Uterus (tissue), 4 donors: ENCODE data around the gene LAMA1. TPM values are rescaled to one million over a fixed set of nuclear protein-coding genes. Genes with fewer than 3 reads are reported as not detected.

ENCODE experiments used
- DNase-seq, 2 donors: peaks; one replicate each; pipeline ENCODE4 v3.0.0-alpha.2; 2019 to 2020
- H3K27ac ChIP-seq, 2 donors: fragments of 200-600 bp; sonication (generic); 1 replicate in 1 of 2; 2 replicates in 1 of 2; pipeline ENCODE4 v1.5.1; 2016 to 2018
- H3K27me3 ChIP-seq, 2 donors: fragments of 200-600 bp; sonication (generic); one replicate each; pipeline ENCODE4 v1.5.1; 2018 to 2019; ENCODE audit warnings: control low read depth in 1 of 2
- H3K36me3 ChIP-seq, 2 donors: fragments of 200-600 bp; sonication (generic); one replicate each; pipeline ENCODE4 v1.5.1; 2019; ENCODE audit warnings: control low read depth in 1 of 2
- H3K4me1 ChIP-seq, 2 donors: fragments of 200-600 bp; sonication (generic); one replicate each; pipeline ENCODE4 v1.5.1; 2018 to 2019; ENCODE audit warnings: control low read depth in 1 of 2
- H3K4me3 ChIP-seq, 2 donors: fragments of 200-600 bp; sonication (generic); 1 replicate in 1 of 2; 2 replicates in 1 of 2; pipeline ENCODE4 v1.5.1; 2018 to 2019; ENCODE audit warnings: mild to moderate bottlenecking in 1 of 2
- H3K9me3 ChIP-seq, 2 donors: fragments of 200-600 bp; sonication (generic); one replicate each; pipeline ENCODE4 v1.5.1; 2019; ENCODE audit warnings: control low read depth in 1 of 2
- POLR2A ChIP-seq, 2 donors: fragments of 450-650 bp; IDR thresholded peaks; one replicate each; pipeline ENCODE4 v1.6.1; 2016; ENCODE audit warnings: antibody characterized with exemption in 2 of 2, mild to moderate bottlenecking in 1 of 2, moderate library complexity in 1 of 2
- intact Hi-C: fragments of 100-400 bp; cut with DNase I; formaldehyde crosslinking; loops from one replicate; pipeline ENCODE4 v1.15.1; 2023; ENCODE audit warnings: low total_unique reads
- total RNA-seq, 4 donors: library from RNA; depleted of rRNA in 3 of 4; stranded (reverse); fragments of >200 nt in 3 of 4; gene quantifications; one replicate each; pipeline versions ENCODE4 v1.1.0 to v1.2.4, GENCODE V29; 2014 to 2023
- TF ChIP-seq, protein P1 (sequence below), 4 experiments: fragments of 200-600 bp in 2 of 4; fragments of 450-650 bp in 2 of 4; sonication (generic) in 2 of 4; IDR thresholded peaks; one replicate each; pipeline ENCODE4 v1.5.1; 2016 to 2019; ENCODE audit warnings: antibody characterized with exemption in 4 of 4, mild to moderate bottlenecking in 2 of 4, moderate library complexity in 1 of 4
- donor health status: DM: yes; HTN: yes; CAD: no.

The LAMA1 gene
- total RNA-seq, 4 donors from 2014 or later, result 0.88 to 13.5 (median 2.1) TPM

GRCh38 chr18:6956495-6956894 is 161.1 kb downstream of the LAMA1 start:
- intact Hi-C loops, result no loop called here

GRCh38 chr18:6955304-6955703 is 162.3 kb downstream of the LAMA1 start:
- Histone ChIP-seq H3K4me3 (no peak overlapping the region), H3K4me1 (no peaks in the 10 kb centered on the region), H3K27ac (no peak overlapping the region), H3K36me3 (no peaks in the 10 kb centered on the region), H3K9me3 (no peaks in the 10 kb centered on the region), H3K27me3 (no peaks in the 10 kb centered on the region)
- no peak for TF ChIP-seq POLR2A (IDR thresholded peaks at IDR 0.05)
- intact Hi-C loops, result no loop called here
- DNase-seq, result no peak

More at GRCh38 chr18:6956495-6956894, 161.1 kb downstream of the LAMA1 start:
- Histone ChIP-seq H3K36me3 (no peaks in the 10 kb centered on the region), H3K27me3 (no peaks in the 10 kb centered on the region), H3K9me3 (no peaks in the 10 kb centered on the region), H3K4me1 (no peaks in the 10 kb centered on the region), H3K4me3 (no peak overlapping the region), H3K27ac (no peak overlapping the region)
- no peak for DNase-seq
- no peak for TF ChIP-seq POLR2A (IDR thresholded peaks at IDR 0.05)
- TF ChIP-seq, protein P1, sequence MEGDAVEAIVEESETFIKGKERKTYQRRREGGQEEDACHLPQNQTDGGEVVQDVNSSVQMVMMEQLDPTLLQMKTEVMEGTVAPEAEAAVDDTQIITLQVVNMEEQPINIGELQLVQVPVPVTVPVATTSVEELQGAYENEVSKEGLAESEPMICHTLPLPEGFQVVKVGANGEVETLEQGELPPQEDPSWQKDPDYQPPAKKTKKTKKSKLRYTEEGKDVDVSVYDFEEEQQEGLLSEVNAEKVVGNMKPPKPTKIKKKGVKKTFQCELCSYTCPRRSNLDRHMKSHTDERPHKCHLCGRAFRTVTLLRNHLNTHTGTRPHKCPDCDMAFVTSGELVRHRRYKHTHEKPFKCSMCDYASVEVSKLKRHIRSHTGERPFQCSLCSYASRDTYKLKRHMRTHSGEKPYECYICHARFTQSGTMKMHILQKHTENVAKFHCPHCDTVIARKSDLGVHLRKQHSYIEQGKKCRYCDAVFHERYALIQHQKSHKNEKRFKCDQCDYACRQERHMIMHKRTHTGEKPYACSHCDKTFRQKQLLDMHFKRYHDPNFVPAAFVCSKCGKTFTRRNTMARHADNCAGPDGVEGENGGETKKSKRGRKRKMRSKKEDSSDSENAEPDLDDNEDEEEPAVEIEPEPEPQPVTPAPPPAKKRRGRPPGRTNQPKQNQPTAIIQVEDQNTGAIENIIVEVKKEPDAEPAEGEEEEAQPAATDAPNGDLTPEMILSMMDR (IDR thresholded peaks at IDR 0.05), result no peak

DNA sequence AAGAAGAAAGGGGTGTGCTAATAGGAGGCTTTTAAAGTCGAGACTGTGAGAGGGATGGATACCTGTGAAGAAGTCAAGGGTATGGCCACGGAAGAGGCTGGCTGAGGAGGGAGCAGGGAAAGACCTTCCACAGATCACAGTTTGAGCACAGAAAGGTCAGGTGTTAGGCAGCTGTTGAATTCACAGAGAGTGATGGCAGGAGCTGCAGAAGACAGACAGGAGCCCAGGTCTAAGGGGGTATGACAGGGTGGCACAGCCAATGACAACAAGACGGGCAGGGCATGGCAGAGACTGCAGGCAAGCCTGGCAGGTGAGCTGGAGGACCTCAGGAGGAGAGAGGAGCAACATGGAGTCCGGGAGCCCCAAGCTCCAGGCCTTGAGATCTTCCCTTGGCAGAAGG is 163.1 kb downstream of the LAMA1 start:
- Histone ChIP-seq H3K27me3 (no peaks in the 10 kb centered on the region), H3K36me3 (no peaks in the 10 kb centered on the region), H3K4me1 (no peaks in the 10 kb centered on the region), H3K9me3 (no peaks in the 10 kb centered on the region), H3K27ac (no peak overlapping the region), H3K4me3 (no peak overlapping the region)
- TF ChIP-seq POLR2A (IDR thresholded peaks at IDR 0.05), result no peak
- TF ChIP-seq, protein P1 (IDR thresholded peaks at IDR 0.05), result no peak
- intact Hi-C loops, result no loop called here
- no peak for DNase-seq

- Histone ChIP-seq H3K4me1 (no peaks in the 10 kb centered on the region), H3K27me3 (no peaks in the 10 kb centered on the region), H3K9me3 (no peaks in the 10 kb centered on the region), H3K36me3 (no peaks in the 10 kb centered on the region), H3K4me3 (no peak overlapping the region), H3K27ac (no peak overlapping the region)
- TF ChIP-seq, protein P1 (IDR thresholded peaks at IDR 0.05), result no peak
- TF ChIP-seq POLR2A (IDR thresholded peaks at IDR 0.05), result no peak
- intact Hi-C loops, result no loop called here
- no peak for DNase-seq
These were observed 166.1 kb downstream of the LAMA1 start for GRCh38 chr18:6951336-6952090.

DNA sequence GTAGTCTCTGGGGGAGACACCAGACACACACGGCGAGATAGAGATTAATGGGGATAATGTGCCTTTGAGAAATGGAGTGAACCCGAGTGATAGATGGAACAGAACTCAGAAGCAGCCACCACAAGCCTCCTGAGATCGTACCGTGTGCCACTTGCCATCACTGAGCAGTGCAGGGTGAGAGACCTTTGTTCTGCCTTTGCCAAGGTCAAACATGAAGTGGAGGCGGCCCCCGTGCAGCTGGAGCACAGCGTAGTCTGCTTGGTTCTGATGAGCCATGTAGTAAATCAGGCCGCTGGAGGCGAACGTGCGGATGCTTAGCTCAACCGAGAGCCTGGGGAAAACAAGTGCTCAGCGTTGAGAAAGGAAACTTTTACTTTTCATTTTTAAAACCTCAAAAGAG is 167.0 kb downstream of the LAMA1 start:
- TF ChIP-seq POLR2A (IDR thresholded peaks at IDR 0.05), result no peak
- TF ChIP-seq, protein P1 (IDR thresholded peaks at IDR 0.05), result no peak
- no peak overlapping the region for H3K27ac ChIP-seq
- no peaks in the 10 kb centered on the region for H3K4me1 ChIP-seq
- DNase-seq, result no peak
- no peaks in the 10 kb centered on the region for H3K36me3 ChIP-seq
- H3K9me3 ChIP-seq, result no peaks in the 10 kb centered on the region
- intact Hi-C loops, result no loop called here
- no peaks in the 10 kb centered on the region for H3K27me3 ChIP-seq
- no peak overlapping the region for H3K4me3 ChIP-seq
